GM20431 (cell line): ENCODE data around the gene PRR33.
"Not testable (repeated sequence)": the region's sequence is repeated elsewhere in the genome, so short reads cannot be mapped to it uniquely, and the experiment has no call there.

Source experiments
- in situ Hi-C: fragments of 300-500 bp; cut with MseI, MboI; formaldehyde crosslinking; loops from one replicate; pipeline ENCODE4 v1.15.0; 2020; ENCODE audit warnings: low sequenced_read_pairs; ENCODE audit not compliant: unreplicated experiment

Gene PRR33

GRCh38 chr11:1879342-1879940 is 12.3 kb downstream of the PRR33 start:
- in situ Hi-C loops = no loop called here

GRCh38 chr11:1878137-1879031 is 13.3 kb downstream of the PRR33 start:
- in situ Hi-C loops = no loop called here

- in situ Hi-C loops = no loop called here
Observed at GRCh38 chr11:1877211-1878136, 14.2 kb downstream of the PRR33 start.

DNA sequence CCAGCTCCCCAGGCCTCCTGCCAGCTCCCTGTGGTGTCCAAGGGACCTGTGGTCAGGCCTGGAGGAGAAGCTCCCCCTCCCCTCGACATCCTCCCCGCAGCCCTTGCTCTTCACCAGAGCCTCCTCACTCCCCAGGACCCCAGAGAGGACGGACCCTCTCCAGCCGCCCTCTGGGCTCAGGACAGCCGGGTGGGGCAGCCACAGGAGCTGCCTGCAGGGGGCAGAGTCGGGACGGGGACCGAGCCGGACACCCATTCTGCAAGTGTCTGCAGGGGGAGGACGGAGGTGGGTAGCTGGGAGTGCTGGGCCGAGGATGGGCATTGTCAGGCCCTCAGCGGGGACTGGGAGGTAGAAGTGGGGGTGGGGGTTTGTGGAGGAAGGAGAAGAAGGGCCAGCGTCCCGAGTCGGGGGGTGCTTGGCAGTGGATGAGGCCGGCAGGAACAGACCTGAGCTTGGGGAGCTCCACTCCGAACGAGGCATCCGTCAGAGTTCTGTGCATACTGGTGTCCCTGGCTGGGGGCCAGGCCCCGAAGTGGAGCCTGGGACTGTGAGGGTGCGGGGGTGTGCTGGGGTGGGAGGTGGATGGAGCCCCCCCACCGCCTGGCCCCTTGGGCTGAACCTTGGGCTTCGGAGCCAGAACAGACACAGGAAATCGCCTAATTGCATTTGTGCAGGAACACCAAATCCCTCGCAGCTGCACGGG is 15.2 kb downstream of the PRR33 start:
- in situ Hi-C loops = no loop called here

DNA sequence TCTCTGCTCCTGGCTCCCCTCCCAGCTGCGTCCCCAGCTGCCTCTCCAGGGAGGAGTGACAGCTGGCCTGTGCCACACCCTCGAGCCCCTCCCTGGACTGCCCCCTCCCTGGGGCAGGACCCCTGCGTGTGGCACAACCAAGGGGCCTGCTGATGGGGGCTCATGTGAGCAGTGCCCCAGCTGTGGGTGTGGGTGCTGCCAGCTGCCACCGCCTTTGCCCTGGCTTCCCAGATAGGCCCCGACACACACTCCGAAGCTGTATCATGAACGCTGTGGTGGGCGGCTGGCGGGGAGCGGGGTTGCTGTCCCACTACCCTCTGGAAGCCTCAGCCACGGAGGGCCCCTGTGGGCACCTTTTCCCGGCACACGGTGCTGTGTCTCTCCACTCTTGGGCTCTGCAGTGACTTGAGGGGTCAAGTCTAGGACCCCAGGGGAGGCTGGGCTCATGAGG is 15.8 kb downstream of the PRR33 start:
- in situ Hi-C loops = not testable (repeated sequence)

- in situ Hi-C loops = no loop called here
Observed at GRCh38 chr11:1875093-1875850, 16.4 kb downstream of the PRR33 start.

GRCh38 chr11:1874441-1875092 is 17.1 kb downstream of the PRR33 start:
- in situ Hi-C loops = not testable (repeated sequence)

DNA sequence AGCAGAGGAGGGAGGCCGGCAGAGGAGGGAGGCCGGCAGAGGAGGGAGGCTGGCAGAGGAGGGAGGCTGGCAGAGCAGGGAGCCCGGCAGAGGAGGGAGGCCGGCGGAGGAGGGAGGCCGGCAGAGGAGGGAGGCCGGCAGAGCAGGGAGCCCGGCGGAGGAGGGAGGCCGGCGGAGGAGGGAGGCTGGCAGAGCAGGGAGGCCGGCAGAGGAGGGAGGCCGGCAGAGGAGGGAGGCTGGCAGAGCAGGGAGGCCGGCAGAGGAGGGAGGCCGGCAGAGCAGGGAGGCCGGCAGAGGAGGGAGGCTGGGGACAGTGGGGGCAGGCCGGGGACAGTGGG is 17.9 kb downstream of the PRR33 start:
- in situ Hi-C loops = not testable (repeated sequence)

GRCh38 chr11:1873048-1873812 is 18.5 kb downstream of the PRR33 start:
- in situ Hi-C loops = no loop called here

DNA sequence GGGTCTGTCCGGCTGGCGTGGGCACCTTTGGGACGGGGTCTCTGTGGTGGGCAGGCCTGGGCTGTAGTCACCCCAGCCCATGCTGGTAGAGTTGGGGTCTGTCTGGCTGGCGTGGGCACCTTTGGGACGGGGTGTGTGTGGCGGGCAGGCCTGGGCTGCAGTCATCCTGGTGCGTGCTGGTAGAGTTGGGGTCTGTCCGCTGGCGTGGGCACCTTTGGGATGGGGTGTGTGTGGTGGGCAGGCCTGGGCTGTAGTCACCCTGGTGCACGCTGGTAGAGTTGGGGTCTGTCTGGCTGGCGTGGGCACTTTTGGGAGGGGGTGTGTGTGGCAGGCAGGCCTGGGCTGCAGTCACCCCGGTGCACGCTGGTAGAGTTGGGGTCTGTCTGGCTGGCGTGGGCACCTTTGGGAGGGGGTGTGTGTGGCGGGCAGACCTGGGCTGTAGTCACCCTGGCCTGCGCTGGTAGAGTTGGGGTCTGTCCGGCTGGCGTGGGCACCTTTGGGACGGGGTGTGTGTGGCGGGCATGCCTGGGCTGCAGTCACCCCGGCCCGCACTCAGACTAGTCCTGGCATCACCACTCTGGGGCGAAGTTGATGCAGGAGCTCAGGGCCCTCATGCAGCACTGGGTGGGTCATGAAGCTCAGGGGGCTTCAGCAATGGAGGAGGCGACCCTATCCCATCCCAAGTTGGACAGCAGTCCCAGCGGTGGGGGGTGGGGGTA is 19.3 kb downstream of the PRR33 start:
- in situ Hi-C loops = no loop called here

GRCh38 chr11:1871531-1871930 is 20.2 kb downstream of the PRR33 start:
- in situ Hi-C loops = no loop called here

DNA sequence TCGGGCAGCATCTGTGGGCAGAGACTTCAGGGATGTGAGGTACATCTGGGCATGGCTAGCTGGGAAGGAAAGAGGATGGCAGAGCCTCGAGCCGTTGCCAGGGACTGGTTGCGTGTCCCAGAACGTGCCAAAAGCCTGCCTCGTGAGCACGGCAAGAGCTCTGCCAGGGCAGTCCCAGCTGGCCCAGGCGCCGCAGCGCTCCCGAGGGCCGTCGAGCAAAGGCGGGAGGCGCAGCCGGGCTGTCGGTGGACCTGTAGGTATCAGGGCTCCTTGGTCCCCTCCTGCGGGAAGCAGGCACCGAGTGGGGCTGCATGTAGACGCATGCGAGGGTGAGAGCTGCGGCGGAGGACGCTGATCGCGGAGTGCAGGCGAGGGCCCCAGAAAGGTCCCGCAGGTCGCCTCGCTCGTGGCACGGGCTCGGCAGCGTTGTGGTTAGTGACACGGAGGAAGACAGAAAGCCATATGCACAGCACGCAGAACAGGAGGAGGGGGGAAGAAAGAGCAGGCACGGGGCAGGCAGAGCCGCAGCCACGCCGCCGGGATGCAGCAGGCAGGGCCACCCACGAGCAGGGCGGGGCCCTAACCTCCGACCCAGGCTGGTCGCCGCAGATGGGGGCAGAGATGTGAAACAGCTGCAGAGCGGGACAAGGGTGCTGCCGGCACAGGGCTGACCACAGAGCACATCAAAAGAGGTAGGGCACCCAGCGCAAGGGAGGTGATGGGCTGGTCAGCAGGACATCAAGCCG is 20.8 kb downstream of the PRR33 start:
- in situ Hi-C loops = no loop called here

GRCh38 chr11:1870326-1870696 is 21.4 kb downstream of the PRR33 start:
- in situ Hi-C loops = no loop called here

DNA sequence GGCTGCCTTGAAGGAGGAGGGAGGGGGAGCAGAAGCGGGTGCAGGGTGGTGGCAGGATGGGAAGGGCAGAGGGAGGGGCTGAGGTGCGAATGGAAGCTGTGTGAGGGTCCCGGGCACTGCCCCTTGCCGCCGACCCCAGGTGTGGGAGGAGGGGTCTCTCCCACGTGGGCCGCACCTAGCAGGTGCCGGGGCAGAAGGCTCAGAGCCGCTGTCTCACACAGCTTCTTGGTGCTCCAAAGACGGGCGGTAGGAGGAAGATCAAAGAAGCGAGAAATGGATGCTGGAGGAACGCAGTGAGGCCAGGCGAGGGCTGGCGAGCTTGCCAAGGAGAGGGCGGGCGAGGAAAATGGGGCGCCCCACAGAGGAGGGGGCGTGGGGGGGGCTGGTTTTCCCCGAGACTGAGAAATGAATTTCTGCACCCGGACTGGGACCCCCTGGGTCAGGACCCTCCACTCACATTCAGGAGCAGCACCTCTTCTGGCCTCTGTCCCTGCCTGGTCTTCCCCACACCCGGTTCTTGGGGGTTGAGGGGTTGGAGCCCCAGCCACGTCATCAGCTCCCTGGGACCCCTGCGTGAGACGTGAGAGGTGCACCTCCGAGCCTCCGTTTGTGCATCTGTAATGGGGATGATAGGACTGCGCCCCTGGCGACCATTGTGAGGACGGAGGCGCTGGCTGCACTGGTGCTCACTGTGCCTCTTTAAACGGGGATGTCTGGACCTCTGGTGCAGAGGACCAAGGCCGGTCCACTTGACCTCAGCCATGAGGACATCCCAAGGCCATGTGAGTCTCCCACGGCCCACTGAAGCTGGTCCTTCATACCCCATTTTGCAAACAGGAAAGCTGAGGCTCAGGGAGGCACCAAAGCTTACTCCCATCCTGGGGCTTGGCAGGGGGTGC is 22.0 kb downstream of the PRR33 start:
- in situ Hi-C loops = no loop called here

- in situ Hi-C loops = no loop called here
Observed at GRCh38 chr11:1868636-1869291, 22.9 kb downstream of the PRR33 start.
